Measurements from ENCODE around the gene BMP8B.
"Not testable (repeated sequence)": the region's sequence is repeated elsewhere in the genome, so short reads cannot be mapped to it uniquely, and the experiment has no call there.

The BMP8B gene

GRCh38 chr1:39782103-39782502 lies 6.6 kb downstream of the BMP8B start:
- no peaks in the 10 kb centered on the region for H3K27me3 ChIP-seq (ENCODE audit: insufficient read depth, poor library complexity, severe bottlenecking)

GRCh38 chr1:39781349-39781715 lies 7.3 kb downstream of the BMP8B start:
- ATAC-seq (ENCODE audit: low read depth), result no peak
- Histone ChIP-seq H3K9me3 (ENCODE audit: severe bottlenecking) (no peaks in the 10 kb centered on the region), H3K36me3 (ENCODE audit: low read depth) (no peaks in the 10 kb centered on the region), H3K4me1 (ENCODE audit: insufficient read depth, poor library complexity, severe bottlenecking) (no peaks in the 10 kb centered on the region), H3K27ac (ENCODE audit: poor library complexity, severe bottlenecking) (no peak overlapping the region), H3K27me3 (ENCODE audit: insufficient read depth, poor library complexity, severe bottlenecking) (no peaks in the 10 kb centered on the region), H3K4me3 (ENCODE audit: severe bottlenecking) (no peak overlapping the region)
- TF ChIP-seq, protein P1, sequence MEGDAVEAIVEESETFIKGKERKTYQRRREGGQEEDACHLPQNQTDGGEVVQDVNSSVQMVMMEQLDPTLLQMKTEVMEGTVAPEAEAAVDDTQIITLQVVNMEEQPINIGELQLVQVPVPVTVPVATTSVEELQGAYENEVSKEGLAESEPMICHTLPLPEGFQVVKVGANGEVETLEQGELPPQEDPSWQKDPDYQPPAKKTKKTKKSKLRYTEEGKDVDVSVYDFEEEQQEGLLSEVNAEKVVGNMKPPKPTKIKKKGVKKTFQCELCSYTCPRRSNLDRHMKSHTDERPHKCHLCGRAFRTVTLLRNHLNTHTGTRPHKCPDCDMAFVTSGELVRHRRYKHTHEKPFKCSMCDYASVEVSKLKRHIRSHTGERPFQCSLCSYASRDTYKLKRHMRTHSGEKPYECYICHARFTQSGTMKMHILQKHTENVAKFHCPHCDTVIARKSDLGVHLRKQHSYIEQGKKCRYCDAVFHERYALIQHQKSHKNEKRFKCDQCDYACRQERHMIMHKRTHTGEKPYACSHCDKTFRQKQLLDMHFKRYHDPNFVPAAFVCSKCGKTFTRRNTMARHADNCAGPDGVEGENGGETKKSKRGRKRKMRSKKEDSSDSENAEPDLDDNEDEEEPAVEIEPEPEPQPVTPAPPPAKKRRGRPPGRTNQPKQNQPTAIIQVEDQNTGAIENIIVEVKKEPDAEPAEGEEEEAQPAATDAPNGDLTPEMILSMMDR (IDR thresholded peaks at IDR 0.05; ENCODE audit: poor library complexity, severe bottlenecking), result no peak
- DNase-seq (ENCODE audit: low spot score), result no peak

More at GRCh38 chr1:39782103-39782502, 6.6 kb downstream of the BMP8B start:
- H3K9me3 ChIP-seq (ENCODE audit: severe bottlenecking), result no peaks in the 10 kb centered on the region
- no peaks in the 10 kb centered on the region for H3K36me3 ChIP-seq (ENCODE audit: low read depth)
- TF ChIP-seq, protein P1 (IDR thresholded peaks at IDR 0.05; ENCODE audit: poor library complexity, severe bottlenecking), result no peak
- DNase-seq (ENCODE audit: low spot score) (no peak), ATAC-seq (ENCODE audit: low read depth) (no peak)
- no peaks in the 10 kb centered on the region for H3K4me1 ChIP-seq (ENCODE audit: insufficient read depth, poor library complexity, severe bottlenecking)
- H3K27ac ChIP-seq (ENCODE audit: poor library complexity, severe bottlenecking), result no peak overlapping the region
- no peak overlapping the region for H3K4me3 ChIP-seq (ENCODE audit: severe bottlenecking)

DNA sequence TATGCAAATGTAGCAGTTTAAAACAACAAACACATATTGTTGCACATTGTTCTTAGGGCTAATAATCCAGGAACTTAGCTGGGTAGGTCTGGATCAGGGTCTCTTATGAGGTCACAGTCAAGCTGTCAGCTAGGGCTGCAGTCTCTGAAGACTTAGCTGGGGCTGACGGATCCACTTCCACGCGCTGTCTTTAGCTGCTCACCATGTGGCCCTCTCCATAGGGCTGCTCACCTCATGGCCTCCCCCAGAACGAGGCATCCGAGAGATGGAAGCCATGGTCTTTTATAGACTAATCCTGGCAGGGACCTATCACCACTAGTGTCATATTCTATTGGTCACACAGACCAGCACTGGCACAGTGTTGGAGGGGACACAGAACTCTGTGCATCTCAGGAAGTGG lies 8.8 kb downstream of the BMP8B start:
- ATAC-seq (ENCODE audit: low read depth), result no peak
- Histone ChIP-seq H3K4me3 (ENCODE audit: severe bottlenecking) (no peak overlapping the region), H3K27me3 (ENCODE audit: insufficient read depth, poor library complexity, severe bottlenecking) (no peaks in the 10 kb centered on the region), H3K27ac (ENCODE audit: poor library complexity, severe bottlenecking) (no peak overlapping the region), H3K4me1 (ENCODE audit: insufficient read depth, poor library complexity, severe bottlenecking) (no peaks in the 10 kb centered on the region), H3K9me3 (ENCODE audit: severe bottlenecking) (no peaks in the 10 kb centered on the region), H3K36me3 (ENCODE audit: low read depth) (no peaks in the 10 kb centered on the region)
- TF ChIP-seq, protein P1 (IDR thresholded peaks at IDR 0.05; ENCODE audit: poor library complexity, severe bottlenecking), result no peak
- DNase-seq (ENCODE audit: low spot score), result no peak

- ATAC-seq (ENCODE audit: low read depth), result no peak
- H3K27me3 ChIP-seq (ENCODE audit: insufficient read depth, poor library complexity, severe bottlenecking), result no peaks in the 10 kb centered on the region
- no peaks in the 10 kb centered on the region for H3K9me3 ChIP-seq (ENCODE audit: severe bottlenecking)
- no peaks in the 10 kb centered on the region for H3K4me1 ChIP-seq (ENCODE audit: insufficient read depth, poor library complexity, severe bottlenecking)
- no peak for DNase-seq (ENCODE audit: low spot score)
- no peaks in the 10 kb centered on the region for H3K36me3 ChIP-seq (ENCODE audit: low read depth)
- no peak overlapping the region for H3K27ac ChIP-seq (ENCODE audit: poor library complexity, severe bottlenecking)
- TF ChIP-seq, protein P1 (IDR thresholded peaks at IDR 0.05; ENCODE audit: poor library complexity, severe bottlenecking), result no peak
- H3K4me3 ChIP-seq (ENCODE audit: severe bottlenecking), result no peak overlapping the region
Measured at GRCh38 chr1:39779137-39779536, 9.5 kb downstream of the BMP8B start.

- DNase-seq (ENCODE audit: low spot score); H3K4me3 ChIP-seq (ENCODE audit: severe bottlenecking); H3K27ac ChIP-seq (ENCODE audit: poor library complexity, severe bottlenecking); H3K9me3 ChIP-seq (ENCODE audit: severe bottlenecking); ATAC-seq (ENCODE audit: low read depth); H3K27me3 ChIP-seq (ENCODE audit: insufficient read depth, poor library complexity, severe bottlenecking); H3K36me3 ChIP-seq (ENCODE audit: low read depth); H3K4me1 ChIP-seq (ENCODE audit: insufficient read depth, poor library complexity, severe bottlenecking): not testable (repeated sequence)
Measured at GRCh38 chr1:39778463-39779099, 10.1 kb downstream of the BMP8B start.

DNA sequence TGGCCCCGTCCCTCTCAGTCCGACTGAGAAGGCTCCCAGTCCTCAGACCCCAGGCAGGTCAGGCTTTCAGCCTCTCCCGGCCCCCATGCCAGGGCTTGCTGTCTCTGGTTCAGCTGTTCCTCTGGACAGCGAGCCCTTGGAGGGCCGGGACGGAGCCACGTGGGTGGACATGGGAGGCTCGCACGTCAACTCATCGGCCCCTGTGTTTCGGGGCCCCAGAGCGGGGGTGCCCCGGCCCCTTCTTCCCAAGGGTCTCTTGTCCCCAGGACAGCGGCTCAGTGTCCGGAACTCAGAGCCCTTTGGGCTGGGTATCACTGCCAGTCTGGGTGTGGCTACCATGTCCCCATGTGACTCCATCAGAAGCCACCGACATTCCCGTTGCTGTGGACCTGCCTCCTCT lies 10.8 kb downstream of the BMP8B start:
- not testable (repeated sequence) for ATAC-seq (ENCODE audit: low read depth); H3K27me3 ChIP-seq (ENCODE audit: insufficient read depth, poor library complexity, severe bottlenecking); H3K36me3 ChIP-seq (ENCODE audit: low read depth); H3K27ac ChIP-seq (ENCODE audit: poor library complexity, severe bottlenecking); H3K4me3 ChIP-seq (ENCODE audit: severe bottlenecking); DNase-seq (ENCODE audit: low spot score); H3K9me3 ChIP-seq (ENCODE audit: severe bottlenecking); H3K4me1 ChIP-seq (ENCODE audit: insufficient read depth, poor library complexity, severe bottlenecking)
